Amygdala (tissue), 56 donors: ENCODE results near the gene ZBTB46.
"Not testable (repeated sequence)": the region's sequence is repeated elsewhere in the genome, so short reads cannot be mapped to it uniquely, and the experiment has no call there.

Experiments
- DNase-seq, 56 donors: peaks; one replicate each; lab custom pipeline; 2025; lab: John Stamatoyannopoulos, UW

ZBTB46 gene

GRCh38 chr20:63792866-63793265, 38.2 kb downstream of the ZBTB46 start:
- no peak for DNase-seq

- DNase-seq = peak in 3 of 56 donors; percentile 3 to 28 (median 11)
These were observed 39.4 kb downstream of the ZBTB46 start for GRCh38 chr20:63791497-63792156.

- DNase-seq = no peak
These were observed 40.4 kb downstream of the ZBTB46 start for GRCh38 chr20:63790572-63791168.

GRCh38 chr20:63789836-63790571, 41.1 kb downstream of the ZBTB46 start:
- no peak for DNase-seq

GRCh38 chr20:63787749-63788148, 43.3 kb downstream of the ZBTB46 start:
- DNase-seq = no peak

- no peak for DNase-seq
These were observed 43.8 kb downstream of the ZBTB46 start for GRCh38 chr20:63787302-63787701.

GRCh38 chr20:63785691-63786131, 45.4 kb downstream of the ZBTB46 start:
- DNase-seq = peak in 7 of 56 donors; percentile 10 to 46 (median 36)

- DNase-seq = no peak
These were observed 47.1 kb downstream of the ZBTB46 start for GRCh38 chr20:63783970-63784369.

- no peak for DNase-seq
These were observed 48.5 kb downstream of the ZBTB46 start for GRCh38 chr20:63782521-63782971.

GRCh38 chr20:63782051-63782471, 49.0 kb downstream of the ZBTB46 start:
- DNase-seq = no peak

- DNase-seq = no peak
These were observed 49.9 kb downstream of the ZBTB46 start for GRCh38 chr20:63781181-63781580.

- DNase-seq = no peak
These were observed 52.2 kb downstream of the ZBTB46 start for GRCh38 chr20:63778857-63779256.

- no peak for DNase-seq
These were observed 52.9 kb downstream of the ZBTB46 start for GRCh38 chr20:63778034-63778752.

GRCh38 chr20:63777614-63778013, 53.5 kb downstream of the ZBTB46 start:
- DNase-seq = no peak

GRCh38 chr20:63776875-63777274, 54.2 kb downstream of the ZBTB46 start:
- DNase-seq = not testable (repeated sequence)

GRCh38 chr20:63775096-63775978, 55.7 kb downstream of the ZBTB46 start:
- peak in 28 of 56 donors; percentile 7 to 73 (median 28) for DNase-seq

- peak in 3 of 56 donors; percentile 12 to 30 (median 27) for DNase-seq
These were observed 56.8 kb downstream of the ZBTB46 start for GRCh38 chr20:63774306-63774705.

GRCh38 chr20:63773571-63774241, 57.4 kb downstream of the ZBTB46 start:
- no peak for DNase-seq
